Stimulated activated CD4-positive, alpha-beta T cell treated with anti-CD3 and anti-CD28 coated beads, Interleukin-2, amount 100 ng/mL, for 24 hours (primary cell): ENCODE measurements around the gene FAM72D.
"Not testable (repeated sequence)": the region's sequence is repeated elsewhere in the genome, so short reads cannot be mapped to it uniquely, and the experiment has no call there.

Experiments used
- DNase-seq, 2 donors: peaks; one replicate each; pipeline ENCODE4 v3.0.0-alpha.2; 2020

The FAM72D gene

GRCh38 chr1:145095284-145096057 lies at the start of gene FAM72D, which contains the start of gene SRGAP2B:
Gene FAM72D, plus strand, starts transcription at chr1:145095974. Its CDS starts 874 bp downstream, at chr1:145096848.
Gene SRGAP2B, minus strand, starts transcription at chr1:145095328. Its CDS starts 2,427 bp downstream, at chr1:145092901.
- DNase-seq, result not testable (repeated sequence)

GRCh38 chr1:145047553-145047952 lies 48.2 kb upstream of the FAM72D start:
- not testable (repeated sequence) for DNase-seq

- DNase-seq, result not testable (repeated sequence)
Observed at GRCh38 chr1:145048181-145048856, 47.5 kb upstream of the FAM72D start.

GRCh38 chr1:145052019-145052776 lies 43.6 kb upstream of the FAM72D start:
- not testable (repeated sequence) for DNase-seq

GRCh38 chr1:145053428-145053827 lies 42.3 kb upstream of the FAM72D start:
- not testable (repeated sequence) for DNase-seq

GRCh38 chr1:145055217-145055760 lies 40.5 kb upstream of the FAM72D start:
- not testable (repeated sequence) for DNase-seq

GRCh38 chr1:145058184-145058583 lies 37.6 kb upstream of the FAM72D start:
- DNase-seq, result not testable (repeated sequence)

- DNase-seq, result not testable (repeated sequence)
Observed at GRCh38 chr1:145063285-145063684, 32.5 kb upstream of the FAM72D start.

- not testable (repeated sequence) for DNase-seq
Observed at GRCh38 chr1:145063941-145064648, 31.7 kb upstream of the FAM72D start.

GRCh38 chr1:145065194-145065826 lies 30.5 kb upstream of the FAM72D start:
- not testable (repeated sequence) for DNase-seq

- not testable (repeated sequence) for DNase-seq
Observed at GRCh38 chr1:145066486-145066885, 29.3 kb upstream of the FAM72D start.

GRCh38 chr1:145071569-145071968 lies 24.2 kb upstream of the FAM72D start:
- DNase-seq, result not testable (repeated sequence)

- not testable (repeated sequence) for DNase-seq
Observed at GRCh38 chr1:145074021-145074559, 21.7 kb upstream of the FAM72D start.

GRCh38 chr1:145076877-145077276 lies 18.9 kb upstream of the FAM72D start:
- DNase-seq, result not testable (repeated sequence)

- DNase-seq, result not testable (repeated sequence)
Observed at GRCh38 chr1:145077872-145078786, 17.6 kb upstream of the FAM72D start.

GRCh38 chr1:145078787-145079370 lies 16.9 kb upstream of the FAM72D start:
- not testable (repeated sequence) for DNase-seq

GRCh38 chr1:145079737-145080136 lies 16.0 kb upstream of the FAM72D start:
- DNase-seq, result not testable (repeated sequence)

GRCh38 chr1:145080193-145080592 lies 15.6 kb upstream of the FAM72D start:
- DNase-seq, result not testable (repeated sequence)

- not testable (repeated sequence) for DNase-seq
Observed at GRCh38 chr1:145082483-145083255, 13.1 kb upstream of the FAM72D start.
